Urinary bladder (tissue), 4 donors: Measurements from ENCODE around the gene NUFIP2. TPM values are rescaled to one million over a fixed set of nuclear protein-coding genes. Genes with fewer than 3 reads are reported as not detected.

ENCODE experiments used
- DNase-seq: peaks from one replicate; pipeline ENCODE4 v3.0.0-alpha.2; 2015; ENCODE audit errors: extremely low spot score
- H3K27ac ChIP-seq: one replicate; pipeline ENCODE4 v1.5.1; 2013; ENCODE audit warnings: low read depth, mild to moderate bottlenecking, moderate library complexity
- H3K36me3 ChIP-seq: one replicate; pipeline ENCODE4 v1.6.1; 2013; ENCODE audit warnings: mild to moderate bottlenecking, moderate library complexity; ENCODE audit not compliant: insufficient read depth
- H3K4me1 ChIP-seq: one replicate; pipeline ENCODE4 v1.6.1; 2013; ENCODE audit warnings: mild to moderate bottlenecking, moderate library complexity; ENCODE audit not compliant: insufficient read depth
- H3K4me3 ChIP-seq: one replicate; pipeline ENCODE4 v1.5.1; 2013; ENCODE audit warnings: low read depth, low read length
- WGBS: extraction: QIAGEN DNeasy Blood & Tissue Kit; methylation state at CpG from one replicate; pipeline ENCODE4 v1.1.7; 2013; 5-methylcytosine and 5-hydroxymethylcytosine counted together
- polyA plus RNA-seq: library from polyadenylated mRNA; stranded (reverse); fragments of 200-250 nt; gene quantifications from one replicate; pipeline ENCODE4 v1.2.3, GENCODE V29; 2013
- total RNA-seq: library from RNA; depleted of rRNA; stranded (reverse); fragments of >200 nt; gene quantifications from one replicate; pipeline ENCODE4 v1.2.3, GENCODE V29; 2014
- donor health status: healthy with polysubstance abuse.
- donor health status: healthy.

The NUFIP2 gene
- total and polyA plus RNA-seq, 2 donors: 11.0 to 71.4 TPM

DNA sequence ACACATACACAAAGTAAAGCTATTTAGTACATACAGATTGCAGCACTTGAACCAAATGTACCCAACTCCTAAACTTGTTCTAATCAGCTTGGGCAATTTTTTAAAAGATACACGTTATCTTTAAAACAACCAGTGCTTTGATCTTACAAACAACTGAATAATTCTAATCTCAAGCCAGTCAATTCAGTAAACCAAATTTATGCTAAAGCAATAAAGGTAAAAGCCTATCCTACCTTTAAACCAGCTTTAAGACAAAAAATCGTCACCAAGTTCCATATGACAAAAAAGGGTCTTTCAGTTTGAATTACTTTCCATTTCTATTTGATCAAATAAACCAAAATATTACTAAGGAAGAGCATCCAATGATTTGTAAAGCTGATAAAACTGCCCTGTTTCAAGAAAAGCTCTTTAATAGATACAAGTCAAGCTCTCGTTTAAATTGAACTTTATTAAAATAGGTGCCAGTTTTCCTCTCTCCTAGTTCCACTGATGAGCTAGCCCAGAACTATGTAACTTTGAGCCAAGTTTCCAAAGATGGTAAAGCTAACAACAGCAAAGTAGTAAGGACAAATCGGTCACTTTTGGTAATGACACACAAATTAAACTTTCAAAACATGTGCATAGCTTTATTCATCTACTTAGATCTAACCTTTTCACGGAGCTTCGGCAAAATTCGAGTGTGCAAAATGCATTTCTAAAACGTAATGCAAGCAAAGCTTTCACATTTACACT, 37.0 kb downstream of the NUFIP2 start:
- H3K36me3 ChIP-seq: no peaks in the 10 kb centered on the region
- no peak for DNase-seq
- no peak overlapping the region for H3K27ac ChIP-seq
- H3K4me3 ChIP-seq: no peak overlapping the region
- no peaks in the 10 kb centered on the region for H3K4me1 ChIP-seq
- WGBS: 31% methylated on average over 8 of the region's 8 CpGs

- 76% methylated on average over 4 of the region's 4 CpGs for WGBS
- Histone ChIP-seq H3K27ac (no peak overlapping the region), H3K4me1 (no peaks in the 10 kb centered on the region), H3K4me3 (no peak overlapping the region), H3K36me3 (no peaks in the 10 kb centered on the region)
- DNase-seq: no peak
These were observed 37.9 kb downstream of the NUFIP2 start for GRCh38 chr17:29255926-29256522.

GRCh38 chr17:29253037-29253436, 40.9 kb downstream of the NUFIP2 start:
- Histone ChIP-seq H3K36me3 (no peaks in the 10 kb centered on the region), H3K4me3 (no peak overlapping the region), H3K27ac (no peak overlapping the region), H3K4me1 (no peaks in the 10 kb centered on the region)
- DNase-seq: no peak
- 94% methylated on average over 2 of the region's 2 CpGs for WGBS

GRCh38 chr17:29252101-29252791, 41.7 kb downstream of the NUFIP2 start:
- Histone ChIP-seq H3K36me3 (no peaks in the 10 kb centered on the region), H3K4me1 (no peaks in the 10 kb centered on the region), H3K4me3 (no peak overlapping the region), H3K27ac (no peak overlapping the region)
- DNase-seq: no peak
- WGBS: 75% methylated on average over 7 of the region's 7 CpGs

DNA sequence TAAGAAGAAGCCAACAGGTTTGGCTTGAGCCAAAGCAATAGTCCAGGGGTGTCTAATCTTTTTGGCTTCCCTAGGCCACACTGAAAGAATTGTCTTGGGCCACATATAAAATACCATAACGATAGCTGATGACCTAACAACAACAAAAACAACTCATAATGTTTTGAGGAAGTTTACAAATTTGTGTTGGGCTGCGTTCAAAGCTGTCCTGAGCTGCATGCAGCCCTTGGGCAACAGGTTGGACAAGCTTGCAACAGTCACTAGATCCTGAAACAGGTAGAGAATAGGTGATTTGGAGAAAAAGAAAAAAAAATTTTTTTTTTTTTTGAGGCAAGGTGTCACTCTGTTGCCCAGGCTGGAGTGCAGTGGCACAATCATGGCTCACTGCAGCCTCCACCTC, 42.8 kb downstream of the NUFIP2 start:
- Histone ChIP-seq H3K4me3 (no peak overlapping the region), H3K27ac (no peak overlapping the region), H3K4me1 (no peaks in the 10 kb centered on the region), H3K36me3 (no peaks in the 10 kb centered on the region)
- WGBS: 74% methylated on average over 2 of the region's 2 CpGs
- DNase-seq: no peak

DNA sequence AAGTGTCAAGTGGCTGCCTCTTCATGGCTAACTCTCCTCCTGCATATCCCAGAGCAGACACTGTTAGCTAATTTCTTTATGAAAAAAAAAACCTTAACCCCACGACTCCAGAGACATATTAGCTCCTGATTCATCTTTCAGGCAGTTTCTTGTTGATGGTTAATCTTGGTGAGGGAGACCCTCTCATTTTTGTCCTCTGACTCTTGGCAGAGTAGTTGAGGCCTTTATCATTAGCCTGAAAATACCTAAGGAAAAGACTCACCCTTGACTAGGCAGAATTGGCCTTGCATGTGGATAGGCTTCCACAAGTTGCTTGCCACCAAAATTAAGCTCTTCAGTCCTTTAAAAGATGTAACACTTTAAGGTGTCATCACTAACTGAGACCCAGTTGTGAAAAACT, 43.3 kb downstream of the NUFIP2 start:
- DNase-seq: no peak
- 79% methylated on average over 1 of the region's 1 CpG for WGBS
- Histone ChIP-seq H3K4me1 (no peaks in the 10 kb centered on the region), H3K4me3 (no peak overlapping the region), H3K36me3 (no peaks in the 10 kb centered on the region), H3K27ac (no peak overlapping the region)

DNA sequence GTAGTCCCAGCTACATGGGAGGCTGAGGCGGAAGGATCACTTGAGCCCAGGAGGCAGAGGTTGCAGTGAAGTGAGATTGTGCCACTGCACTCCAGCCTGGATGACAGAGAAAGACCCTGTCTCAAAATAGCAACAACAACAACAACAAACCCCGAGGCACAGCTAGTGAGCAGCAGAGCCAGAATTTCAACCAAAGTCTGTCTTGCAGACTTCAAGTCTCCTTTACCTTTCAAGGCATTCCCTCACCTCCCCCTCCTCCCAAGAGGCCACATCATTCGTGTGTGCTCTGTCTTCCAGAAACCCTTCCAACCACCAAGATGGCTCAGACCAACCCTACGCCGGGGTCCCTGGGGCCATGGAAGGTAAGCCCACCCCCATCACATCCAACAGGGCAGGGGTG, 45.1 kb downstream of the NUFIP2 start:
- Histone ChIP-seq H3K36me3 (no peaks in the 10 kb centered on the region), H3K4me3 (no peak overlapping the region), H3K27ac (no peak overlapping the region), H3K4me1 (no peaks in the 10 kb centered on the region)
- DNase-seq: no peak
- 83% methylated on average over 5 of the region's 5 CpGs for WGBS

GRCh38 chr17:29247219-29247618, 46.7 kb downstream of the NUFIP2 start:
- Histone ChIP-seq H3K4me3 (no peak overlapping the region), H3K36me3 (no peaks in the 10 kb centered on the region), H3K4me1 (no peaks in the 10 kb centered on the region), H3K27ac (no peak overlapping the region)
- DNase-seq: no peak
- WGBS: 74% methylated on average over 2 of the region's 2 CpGs

GRCh38 chr17:29246628-29247027, 47.3 kb downstream of the NUFIP2 start, which contains the start of gene CRYBA1:
TSS of gene CRYBA1 (plus strand) at chr17:29246859. CDS start at chr17:29246864, 5 bp downstream.
- Histone ChIP-seq H3K36me3 (no peaks in the 10 kb centered on the region), H3K27ac (no peak within 1 kb of the TSS), H3K4me3 (no peak within 1 kb of the TSS), H3K4me1 (no peaks in the 10 kb centered on the region)
- DNase-seq: no peak
- WGBS: 62% methylated on average over 1 of the region's 1 CpG

DNA sequence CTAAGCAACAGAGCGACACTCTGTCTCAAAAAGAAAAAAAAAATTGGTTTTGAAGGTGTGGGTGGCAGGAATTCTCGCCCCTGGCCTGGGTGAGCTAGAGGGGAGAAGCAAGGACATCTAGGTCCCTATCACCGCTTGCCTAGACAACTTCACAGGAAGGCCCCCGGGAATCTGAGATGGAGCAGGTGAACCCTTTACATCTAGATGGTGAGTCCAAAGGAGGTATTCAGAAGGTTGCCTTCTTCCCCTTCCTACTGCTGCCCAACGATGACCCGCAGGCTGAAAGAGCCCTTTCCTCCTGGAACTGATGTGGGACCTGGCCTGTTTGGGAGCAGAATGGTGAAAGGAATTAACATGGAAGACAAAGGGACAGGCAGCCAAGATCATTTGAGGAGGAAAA, 48.5 kb downstream of the NUFIP2 start:
- H3K36me3 ChIP-seq: no peaks in the 10 kb centered on the region
- 94% methylated on average over 6 of the region's 6 CpGs for WGBS
- DNase-seq: no peak
- no peaks in the 10 kb centered on the region for H3K4me1 ChIP-seq
- H3K4me3 ChIP-seq: no peak overlapping the region
- no peak overlapping the region for H3K27ac ChIP-seq

- H3K4me3 ChIP-seq: no peak overlapping the region
- DNase-seq: no peak
- H3K4me1 ChIP-seq: no peaks in the 10 kb centered on the region
- 49% methylated on average over 4 of the region's 4 CpGs for WGBS
- H3K27ac ChIP-seq: no peak overlapping the region
- H3K36me3 ChIP-seq: no peaks in the 10 kb centered on the region
These were observed 50.2 kb downstream of the NUFIP2 start for GRCh38 chr17:29243792-29244191.

- 96% methylated on average over 6 of the region's 6 CpGs for WGBS
- Histone ChIP-seq H3K4me1 (no peaks in the 10 kb centered on the region), H3K36me3 (no peaks in the 10 kb centered on the region), H3K4me3 (no peak overlapping the region), H3K27ac (no peak overlapping the region)
- DNase-seq: no peak
These were observed 51.2 kb downstream of the NUFIP2 start for GRCh38 chr17:29242790-29243189.

GRCh38 chr17:29242051-29242450, 51.9 kb downstream of the NUFIP2 start:
- Histone ChIP-seq H3K4me1 (no peaks in the 10 kb centered on the region), H3K4me3 (no peak overlapping the region), H3K36me3 (no peaks in the 10 kb centered on the region), H3K27ac (no peak overlapping the region)
- 87% methylated on average over 1 of the region's 1 CpG for WGBS
- no peak for DNase-seq
